ENCODE results near the gene RFC4.

The RFC4 gene

GRCh38 chr3:186760897-186761447 is 45.3 kb downstream of the RFC4 start:
- no peak for TF ChIP-seq SIN3A (IDR thresholded peaks at IDR 0.05; ENCODE audit: borderline replicate concordance, insufficient read depth, low read length)
- TF ChIP-seq REST (IDR thresholded peaks at IDR 0.05; ENCODE audit: insufficient read depth in 1 of 2, low read depth in 2 of 2, low read length in 2 of 2): no peak
- no peak for TF ChIP-seq TAF1 (IDR thresholded peaks at IDR 0.05; ENCODE audit: borderline replicate concordance, insufficient read depth, low read length)
- TF ChIP-seq POLR2AphosphoS5 (IDR thresholded peaks at IDR 0.05; ENCODE audit: low read depth, low read length): no peak
- TF ChIP-seq FOXP2 (optimal IDR thresholded peaks at IDR 0.05; ENCODE audit: borderline replicate concordance, extremely low read depth, extremely low read length, insufficient read depth): no peak

- TF ChIP-seq TAF1 (IDR thresholded peaks at IDR 0.05; ENCODE audit: borderline replicate concordance, insufficient read depth, low read length): no peak
- TF ChIP-seq POLR2AphosphoS5 (IDR thresholded peaks at IDR 0.05; ENCODE audit: low read depth, low read length): no peak
- TF ChIP-seq REST (IDR thresholded peaks at IDR 0.05; ENCODE audit: insufficient read depth in 1 of 2, low read depth in 2 of 2, low read length in 2 of 2): no peak
- no peak for TF ChIP-seq FOXP2 (optimal IDR thresholded peaks at IDR 0.05; ENCODE audit: borderline replicate concordance, extremely low read depth, extremely low read length, insufficient read depth)
- TF ChIP-seq SIN3A (IDR thresholded peaks at IDR 0.05; ENCODE audit: borderline replicate concordance, insufficient read depth, low read length): no peak
Measured at GRCh38 chr3:186760141-186760833, 46.0 kb downstream of the RFC4 start.

- TF ChIP-seq REST (IDR thresholded peaks at IDR 0.05; ENCODE audit: insufficient read depth in 1 of 2, low read depth in 2 of 2, low read length in 2 of 2): no peak
- no peak for TF ChIP-seq FOXP2 (optimal IDR thresholded peaks at IDR 0.05; ENCODE audit: borderline replicate concordance, extremely low read depth, extremely low read length, insufficient read depth)
- no peak for TF ChIP-seq SIN3A (IDR thresholded peaks at IDR 0.05; ENCODE audit: borderline replicate concordance, insufficient read depth, low read length)
- no peak for TF ChIP-seq TAF1 (IDR thresholded peaks at IDR 0.05; ENCODE audit: borderline replicate concordance, insufficient read depth, low read length)
- no peak for TF ChIP-seq POLR2AphosphoS5 (IDR thresholded peaks at IDR 0.05; ENCODE audit: low read depth, low read length)
Measured at GRCh38 chr3:186759231-186759930, 46.9 kb downstream of the RFC4 start.

- TF ChIP-seq POLR2AphosphoS5 (IDR thresholded peaks at IDR 0.05; ENCODE audit: low read depth, low read length): no peak
- no peak for TF ChIP-seq SIN3A (IDR thresholded peaks at IDR 0.05; ENCODE audit: borderline replicate concordance, insufficient read depth, low read length)
- TF ChIP-seq REST (IDR thresholded peaks at IDR 0.05; ENCODE audit: insufficient read depth in 1 of 2, low read depth in 2 of 2, low read length in 2 of 2): no peak
- TF ChIP-seq TAF1 (IDR thresholded peaks at IDR 0.05; ENCODE audit: borderline replicate concordance, insufficient read depth, low read length): no peak
- TF ChIP-seq FOXP2 (optimal IDR thresholded peaks at IDR 0.05; ENCODE audit: borderline replicate concordance, extremely low read depth, extremely low read length, insufficient read depth): no peak
Measured at GRCh38 chr3:186757686-186758220, 48.5 kb downstream of the RFC4 start.
